ENCODE results near the gene ANXA5.

Gene ANXA5

GRCh38 chr4:121711263-121712000 is 14.7 kb upstream of the ANXA5 start:
- peak; percentile 13 for DNase-seq

DNA sequence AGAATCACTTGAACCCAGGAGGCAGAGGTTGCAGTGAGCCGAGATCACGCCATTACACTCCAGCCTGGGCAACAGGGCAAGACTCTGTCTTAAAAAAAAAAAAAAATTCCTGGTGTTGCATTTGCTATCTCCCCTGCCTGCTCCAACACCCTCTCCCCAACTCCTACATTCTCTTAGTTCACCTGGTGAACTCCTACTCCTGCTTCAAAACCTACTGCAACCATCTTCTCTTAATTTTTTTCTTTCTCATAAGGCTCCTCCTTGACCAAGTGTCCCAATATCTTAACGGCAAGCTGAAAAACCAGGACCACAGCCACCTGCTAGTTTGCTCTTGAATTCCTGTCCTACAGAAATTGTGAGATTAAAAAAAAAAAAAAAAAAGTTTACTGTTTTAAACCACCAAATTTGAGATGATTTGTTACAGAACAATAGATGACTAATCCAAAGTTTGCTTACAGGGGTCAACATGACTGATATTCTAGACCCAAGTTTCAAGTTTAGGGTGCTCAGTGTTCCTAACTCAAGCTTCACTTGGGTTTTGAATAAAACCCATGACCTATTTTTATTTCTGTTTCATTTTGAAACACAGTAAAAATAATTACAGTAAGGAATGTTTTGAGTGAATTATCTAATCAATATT is 13.1 kb upstream of the ANXA5 start:
- DNase-seq, result no peak

DNA sequence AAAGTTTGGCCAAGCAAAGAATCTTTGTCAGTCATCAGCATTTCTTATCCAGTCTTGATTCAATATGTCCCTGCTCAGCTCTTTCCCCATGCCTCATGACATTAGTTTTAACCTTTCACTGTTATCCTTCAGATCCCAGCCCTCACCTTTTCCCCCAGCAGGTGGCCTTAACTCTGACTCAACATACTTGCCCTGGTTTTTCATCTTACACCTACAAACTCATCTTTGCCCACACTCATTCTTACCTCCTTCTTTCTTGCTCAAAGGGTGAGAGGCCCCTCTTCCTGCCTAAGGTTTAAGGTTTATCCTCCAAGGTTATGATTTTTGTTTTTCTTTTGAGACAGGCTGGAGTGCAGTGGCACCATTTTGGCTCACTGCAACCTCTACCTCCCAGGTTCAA is 10.6 kb upstream of the ANXA5 start:
- DNase-seq, result no peak

DNA sequence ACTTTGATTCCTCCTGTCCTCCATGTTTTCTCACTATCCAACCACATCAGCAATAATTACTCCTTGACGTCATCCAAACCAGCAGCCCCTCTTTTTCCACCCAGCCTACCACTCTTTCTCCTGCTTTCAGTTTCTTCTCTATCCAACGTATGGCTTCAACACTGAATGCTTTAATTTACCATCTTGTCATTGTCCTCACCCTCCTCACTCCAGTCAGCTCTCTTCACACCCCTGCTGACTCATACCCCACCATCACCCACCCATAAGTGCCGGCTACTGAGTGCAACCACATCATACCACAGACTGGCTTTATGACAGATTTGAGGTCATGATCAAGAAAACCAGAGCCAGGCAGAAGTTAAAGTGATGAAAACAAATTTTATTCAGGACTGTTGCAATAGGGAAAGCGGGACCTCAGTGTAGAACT is 9.8 kb upstream of the ANXA5 start:
- peak; percentile 13 for DNase-seq

- no peak for DNase-seq
These were observed 8.7 kb upstream of the ANXA5 start for GRCh38 chr4:121705521-121705920.

GRCh38 chr4:121702136-121702535 is 5.4 kb upstream of the ANXA5 start:
- DNase-seq, result no peak

- no peak for DNase-seq
These were observed 4.5 kb upstream of the ANXA5 start for GRCh38 chr4:121701263-121701662.

DNA sequence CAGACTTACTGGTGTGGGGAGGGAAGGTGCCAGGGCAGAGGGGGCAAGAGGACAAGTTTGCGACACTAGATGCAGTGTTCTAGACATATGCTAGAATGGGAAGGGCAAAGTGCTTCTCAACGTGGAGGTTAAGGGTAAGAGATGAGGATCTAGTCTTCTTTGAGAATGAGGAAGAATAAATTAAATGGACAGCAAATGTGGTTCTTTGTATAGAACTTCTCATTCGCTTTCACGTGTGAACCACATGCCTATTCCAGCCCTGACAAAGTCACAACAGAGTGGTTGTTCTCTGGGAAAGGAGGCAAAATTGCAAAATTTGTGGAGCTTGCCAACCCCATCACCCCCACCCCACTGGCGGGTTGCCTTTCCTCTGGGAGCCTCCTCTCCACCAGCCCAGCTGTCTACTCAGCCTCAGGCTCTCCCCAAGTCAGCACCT is 1.5 kb upstream of the ANXA5 start:
- DNase-seq, result no peak

GRCh38 chr4:121697564-121697963 is 784 bp upstream of the ANXA5 start:
- peak; percentile 6 for DNase-seq

DNA sequence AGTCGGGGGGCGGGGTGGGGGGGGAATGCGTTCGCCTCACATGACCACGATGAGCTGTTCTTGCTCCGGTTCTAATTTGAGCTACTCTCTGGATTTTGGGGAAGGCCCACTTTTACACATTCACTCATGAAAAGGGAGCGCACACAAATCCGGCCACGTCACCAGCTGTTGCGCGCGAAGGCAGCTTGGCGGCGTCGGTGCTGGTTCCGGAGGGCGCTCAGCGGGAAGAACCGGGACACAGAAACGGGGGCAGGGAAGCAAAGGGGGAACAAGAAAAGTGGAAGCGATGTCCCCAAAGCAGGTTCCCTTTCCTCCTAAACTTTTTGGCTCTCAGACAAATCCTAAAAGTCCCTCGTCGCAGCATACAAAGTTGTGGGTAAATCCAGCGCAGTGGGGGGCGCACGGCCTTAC is 605 bp downstream of the ANXA5 start:
- DNase-seq, result peak; percentile 62

- DNase-seq, result no peak
These were observed 2.9 kb downstream of the ANXA5 start for GRCh38 chr4:121693886-121694285.

- DNase-seq, result no peak
These were observed 3.3 kb downstream of the ANXA5 start for GRCh38 chr4:121693450-121693849.

- DNase-seq, result no peak
These were observed 4.5 kb downstream of the ANXA5 start for GRCh38 chr4:121692261-121692660.

GRCh38 chr4:121690001-121690400 is 6.8 kb downstream of the ANXA5 start:
- DNase-seq, result no peak

DNA sequence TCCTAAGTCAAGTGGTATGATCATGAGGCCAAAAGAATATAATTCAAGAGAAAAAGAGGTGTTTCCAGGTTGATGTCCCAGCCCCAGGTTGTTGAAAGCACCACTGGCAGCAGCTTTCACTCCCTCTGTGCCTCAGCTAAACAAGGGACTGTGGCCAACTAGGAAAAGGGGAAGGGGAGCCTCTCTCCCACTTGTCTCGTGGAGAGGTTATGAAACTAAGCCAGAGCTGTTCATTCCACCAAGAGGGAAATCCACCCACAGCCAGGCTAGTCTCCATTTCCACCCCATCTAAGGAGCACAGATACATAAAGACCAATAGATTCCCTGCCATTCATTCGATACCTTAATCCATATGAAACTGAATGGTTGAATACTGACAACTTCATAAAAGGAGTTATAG is 8.1 kb downstream of the ANXA5 start:
- no peak for DNase-seq

DNA sequence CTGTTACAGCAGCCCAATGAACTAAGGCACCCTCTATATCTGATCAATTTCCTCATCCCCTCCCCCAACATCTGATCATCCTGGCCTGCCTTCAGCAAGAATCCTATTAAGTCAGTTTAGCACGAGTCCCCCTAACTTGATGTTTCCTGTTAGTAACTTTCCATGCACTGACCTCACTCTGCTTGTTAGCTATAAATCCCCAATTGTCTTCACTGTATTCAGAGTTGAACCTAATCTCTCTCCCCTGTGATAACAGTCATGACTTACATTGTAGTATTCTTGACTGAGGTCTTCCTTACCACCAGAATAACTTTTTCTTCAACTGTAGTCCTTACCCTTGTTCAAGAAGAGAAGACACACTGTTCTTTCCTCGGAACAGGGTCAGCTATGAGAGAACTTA is 8.5 kb downstream of the ANXA5 start:
- no peak for DNase-seq

DNA sequence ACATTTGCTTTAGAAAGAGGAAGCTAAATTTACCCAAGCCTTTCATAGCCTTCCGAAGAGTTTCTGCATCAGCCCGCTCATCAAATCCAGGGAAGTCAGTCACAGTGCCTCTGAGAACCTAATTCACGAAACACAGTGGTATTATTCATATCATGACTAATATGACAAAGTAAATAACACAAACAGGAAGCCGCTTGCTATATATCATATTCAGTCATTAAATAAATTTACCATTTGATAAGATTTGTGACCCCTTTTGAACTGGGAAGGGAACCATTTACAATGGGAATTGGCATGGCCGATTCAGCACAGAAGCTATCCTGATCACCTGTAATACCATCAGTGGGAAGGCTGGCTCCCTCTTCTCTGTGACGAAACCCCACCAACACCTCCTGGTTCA is 10.5 kb downstream of the ANXA5 start:
- DNase-seq, result no peak

GRCh38 chr4:121685257-121685656 is 11.5 kb downstream of the ANXA5 start:
- no peak for DNase-seq

GRCh38 chr4:121684561-121684960 is 12.2 kb downstream of the ANXA5 start:
- no peak for DNase-seq

- DNase-seq, result no peak
These were observed 12.8 kb downstream of the ANXA5 start for GRCh38 chr4:121684016-121684415.

- no peak for DNase-seq
These were observed 16.2 kb downstream of the ANXA5 start for GRCh38 chr4:121680571-121680970.

DNA sequence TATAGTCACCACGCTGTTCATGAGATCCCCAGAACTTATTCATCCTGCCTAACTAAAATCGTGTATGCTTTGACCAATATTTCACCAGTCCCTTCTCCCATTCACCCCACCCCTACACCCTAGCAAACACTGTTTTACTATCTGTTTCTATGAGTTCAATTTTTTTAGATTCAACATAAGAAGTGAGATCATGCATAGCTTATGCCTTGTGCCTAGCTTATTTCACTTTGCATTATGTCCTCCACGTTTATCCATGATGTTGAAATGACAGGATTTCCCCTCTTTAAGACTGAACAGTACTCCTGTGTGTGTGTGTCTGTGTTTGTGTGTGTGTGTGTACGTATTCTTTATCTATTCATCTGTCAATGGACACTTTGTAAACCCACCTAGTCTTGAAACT is 16.8 kb downstream of the ANXA5 start:
- DNase-seq, result no peak

GRCh38 chr4:121679267-121679666 is 17.5 kb downstream of the ANXA5 start:
- no peak for DNase-seq

DNA sequence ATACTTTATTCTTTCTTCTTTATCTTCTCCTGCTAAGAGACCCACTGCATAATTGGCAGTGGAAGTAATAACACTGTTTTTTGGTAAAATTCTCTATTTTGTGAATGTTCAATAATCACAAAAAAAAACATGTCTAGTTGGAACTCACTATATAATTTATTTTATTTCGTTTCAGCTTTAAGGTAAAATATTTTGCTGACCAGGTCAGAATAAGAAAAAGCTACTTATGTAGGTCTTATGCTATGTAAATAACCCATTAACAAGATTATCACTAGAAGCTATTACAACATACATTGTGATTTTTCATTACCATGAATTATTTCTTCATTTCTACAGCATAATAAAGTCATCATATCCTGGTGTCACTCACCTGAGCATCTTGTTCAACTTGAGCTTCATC is 19.3 kb downstream of the ANXA5 start:
- DNase-seq, result no peak
